Endothelial cell of umbilical vein (primary cell): Measurements from ENCODE around the gene CACTIN. TPM values are rescaled to one million over a fixed set of nuclear protein-coding genes. Genes with fewer than 3 reads are reported as not detected.

ENCODE experiments used
- BruUV-seq: library from RNA; stranded (reverse); fragments of 400-500 nt; replicated peaks from 2 replicates; lab custom pipeline; 2021; lab: Mats Ljungman, UMichigan
- CTCF ChIA-PET: fragments of 300-600, 350-600 bp; sonication (Branson Sonifier 250); formaldehyde crosslinking; loops from one replicate; lab custom pipeline; 2021; ENCODE audit warnings: antibody characterized with exemption, inconsistent platforms; lab: Charles Lee
- POLR2A ChIA-PET: fragments of 300-600, 350-600 bp; sonication (Branson Sonifier 250); formaldehyde crosslinking; loops from one replicate; lab custom pipeline; 2021; ENCODE audit warnings: antibody characterized with exemption, inconsistent platforms; lab: Charles Lee
- DNase-seq: peaks from one replicate; pipeline ENCODE4 v3.0.0-alpha.2; 2011; ENCODE audit warnings: low read depth, low spot score
- FAIRE-seq: peaks from 2 replicates; lab custom pipeline; 2011; peaks lifted over from hg19 to GRCh38; lab: Jason Lieb, UNC
- H2AFZ ChIP-seq: 2 replicates; pipeline ENCODE4 v1.6.0; 2012; ENCODE audit warnings: low read depth, low read length, control low read depth, inconsistent platforms
- H3K27ac ChIP-seq: 2 replicates; pipeline ENCODE4 v1.5.1; 2011; ENCODE audit warnings: low read depth, mild to moderate bottlenecking, control low read depth, low read length, moderate library complexity; ENCODE audit not compliant: insufficient read depth
- H3K27me3 ChIP-seq, 2 experiments: 2 replicates each; pipeline versions ENCODE4 v1.6.0 to v1.6.1; 2011; ENCODE audit warnings: low read length in 2 of 2, mixed read lengths in 1 of 2; ENCODE audit not compliant: control insufficient read depth in 2 of 2, insufficient read depth in 2 of 2
- H3K36me3 ChIP-seq, 2 experiments: 2 replicates in 1 of 2; 3 replicates in 1 of 2; pipeline ENCODE4 v1.5.1; 2011; ENCODE audit warnings: low read length in 2 of 2, mild to moderate bottlenecking in 1 of 2, moderate library complexity in 1 of 2; ENCODE audit not compliant: control insufficient read depth in 2 of 2, insufficient read depth in 2 of 2; ENCODE audit errors: extremely low read depth in 1 of 2
- H3K4me1 ChIP-seq: 3 replicates; pipeline ENCODE4 v1.5.1; 2011; ENCODE audit warnings: mild to moderate bottlenecking, low read length; ENCODE audit not compliant: control insufficient read depth, insufficient read depth; ENCODE audit errors: extremely low read depth
- H3K4me2 ChIP-seq: 2 replicates; pipeline ENCODE4 v1.6.1; 2011; ENCODE audit warnings: low read length, control low read depth, mixed read lengths; ENCODE audit not compliant: insufficient read depth
- H3K4me3 ChIP-seq, 3 experiments: fragments of 200-600 bp in 1 of 3; sonication (generic), shearing (Covaris generic) in 1 of 3; replicated peaks in 1 of 3; 2 replicates each; pipeline ENCODE4 v1.5.1; 2011 to 2016; ENCODE audit warnings: control low read depth in 3 of 3, low read length in 3 of 3, mild to moderate bottlenecking in 2 of 3, inconsistent platforms in 1 of 3, low read depth in 1 of 3, moderate library complexity in 1 of 3; ENCODE audit not compliant: insufficient read depth in 1 of 3
- H3K79me2 ChIP-seq: 2 replicates; pipeline ENCODE4 v1.6.0; 2012; ENCODE audit warnings: low read length, inconsistent platforms; ENCODE audit not compliant: control insufficient read depth, insufficient read depth
- H3K9ac ChIP-seq: replicated peaks from 2 replicates; pipeline ENCODE3; 2011; ENCODE audit warnings: low read length, control low read depth; ENCODE audit not compliant: insufficient read depth; ENCODE audit errors: extremely low read depth
- H3K9me1 ChIP-seq: replicated peaks from 3 replicates; pipeline ENCODE4 v1.6.0; 2011; ENCODE audit warnings: mild to moderate bottlenecking, low read length; ENCODE audit not compliant: control insufficient read depth, insufficient read depth; ENCODE audit errors: extremely low read depth
- H3K9me3 ChIP-seq: replicated peaks from 2 replicates; pipeline ENCODE4 v1.5.1; 2012; ENCODE audit warnings: low read length, inconsistent platforms; ENCODE audit not compliant: control insufficient read depth, insufficient read depth
- H4K20me1 ChIP-seq: replicated peaks from 2 replicates; pipeline ENCODE3; 2011; ENCODE audit warnings: mild to moderate bottlenecking, low read length; ENCODE audit not compliant: control insufficient read depth, insufficient read depth; ENCODE audit errors: extremely low read depth
- JUN ChIP-seq: IDR thresholded peaks from 2 replicates; pipeline ENCODE4 v1.6.1; 2011; ENCODE audit warnings: borderline replicate concordance, low read depth; ENCODE audit not compliant: insufficient read length, insufficient read depth
- MAX ChIP-seq: IDR thresholded peaks from 2 replicates; pipeline ENCODE4 v1.6.1; 2011; ENCODE audit not compliant: insufficient read depth, insufficient read length
- MYC ChIP-seq: IDR thresholded peaks from one replicate; pipeline ENCODE4 v1.6.1; 2011; ENCODE audit warnings: mild to moderate bottlenecking, low read depth, low read length
- POLR2AphosphoS5 ChIP-seq: IDR thresholded peaks from 2 replicates; pipeline ENCODE4 v1.6.1; 2012; ENCODE audit warnings: low read depth, mild to moderate bottlenecking, control low read depth, low read length, moderate library complexity; ENCODE audit not compliant: insufficient read depth
- dilution Hi-C: fragments of 300-500 bp; cut with MboI; formaldehyde crosslinking; loops from one replicate; pipeline ENCODE4 v1.15.0; 2019; ENCODE audit warnings: low sequenced_read_pairs; ENCODE audit not compliant: extremely low pct_ligation_motif_present
- intact Hi-C: fragments of 100-400 bp; cut with micrococcal nuclease; formaldehyde crosslinking; loops from one replicate; pipeline ENCODE4 v1.10.0; 2022
- polyA plus RNA-seq, 4 experiments: library from polyadenylated mRNA; depleted of rRNA in 3 of 4; stranded (reverse) in 3 of 4; unstranded in 1 of 4; fragments of >200 nt; gene quantifications; 2 replicates each; pipeline versions ENCODE4 v1.2.1 to v1.2.3, GENCODE V29; 2011 to 2012; ENCODE audit warnings: missing spikeins in 1 of 4
- total RNA-seq: library from RNA; stranded (reverse); gene quantifications from 2 replicates; pipeline ENCODE4 v1.2.3, GENCODE V29; 2021

Gene CACTIN
- total and polyA plus RNA-seq, 2 donors (not counting 3 experiments of a cell fraction or from before 2014, with no cell fraction given) = 29.7 to 36.1 TPM

- no peaks in the 10 kb centered on the region for H3K9me3 ChIP-seq
- intact Hi-C loops (loop anchor here (5.0 kb wide), 1 partner anchor 103 kb away; the partner anchor contains the start of gene HMG20B), dilution Hi-C loops (no loop called here)
- H3K4me3 ChIP-seq = no peak overlapping the region
- no peaks in the 10 kb centered on the region for H3K27me3 ChIP-seq
- FAIRE-seq = no peak
- ChIA-PET CTCF (interaction anchor here (1.2 to 1.7 kb wide), 3 partner anchors 9 to 17 kb away, joined by 3 to 5 read pairs (median 5); no protein-coding TSS in a partner anchor), POLR2A (no interaction called here)
- no peak overlapping the region for H2AFZ ChIP-seq
- BruUV-seq = no TSS peak
- no peaks in the 10 kb centered on the region for H3K36me3 ChIP-seq
- no peak for DNase-seq
- H3K4me2 ChIP-seq = no peak overlapping the region
- no peak for TF ChIP-seq MAX
- TF ChIP-seq MYC = no peak
- no peak for TF ChIP-seq JUN
- no peak for TF ChIP-seq POLR2AphosphoS5
- H3K79me2 ChIP-seq = peaks cover 13% of the 10 kb centered on the region
- H3K9ac ChIP-seq = no peak overlapping the region
- no peaks in the 10 kb centered on the region for H4K20me1 ChIP-seq
- H3K4me1 ChIP-seq = peaks cover 24% of the 10 kb centered on the region
- no peaks in the 10 kb centered on the region for H3K9me1 ChIP-seq
- no peak overlapping the region for H3K27ac ChIP-seq
These were observed 48.4 kb upstream of the CACTIN start for GRCh38 chr19:3674784-3675543.
